ENCODE measurements around the gene SRGAP3.

DNA sequence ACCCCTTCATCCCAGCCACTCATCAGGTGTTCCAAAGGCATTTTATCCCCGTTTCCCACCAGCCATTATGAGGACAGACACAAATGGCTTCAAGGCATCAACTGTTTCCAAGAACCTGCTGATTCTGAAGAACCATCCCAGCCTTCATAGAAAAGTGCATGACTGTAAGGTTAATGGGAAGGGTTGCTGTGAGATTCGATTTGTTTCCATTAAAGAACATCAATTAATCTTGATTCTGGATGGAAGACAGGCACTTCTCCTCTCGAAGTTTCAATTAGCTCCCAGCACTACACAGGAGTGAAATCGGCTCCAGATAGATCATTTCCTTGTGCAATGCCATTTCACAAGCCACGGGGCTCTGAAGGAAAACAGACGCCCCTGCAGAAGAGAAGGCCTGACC is 25.8 kb downstream of the SRGAP3 start:
- TF ChIP-seq, protein P1, sequence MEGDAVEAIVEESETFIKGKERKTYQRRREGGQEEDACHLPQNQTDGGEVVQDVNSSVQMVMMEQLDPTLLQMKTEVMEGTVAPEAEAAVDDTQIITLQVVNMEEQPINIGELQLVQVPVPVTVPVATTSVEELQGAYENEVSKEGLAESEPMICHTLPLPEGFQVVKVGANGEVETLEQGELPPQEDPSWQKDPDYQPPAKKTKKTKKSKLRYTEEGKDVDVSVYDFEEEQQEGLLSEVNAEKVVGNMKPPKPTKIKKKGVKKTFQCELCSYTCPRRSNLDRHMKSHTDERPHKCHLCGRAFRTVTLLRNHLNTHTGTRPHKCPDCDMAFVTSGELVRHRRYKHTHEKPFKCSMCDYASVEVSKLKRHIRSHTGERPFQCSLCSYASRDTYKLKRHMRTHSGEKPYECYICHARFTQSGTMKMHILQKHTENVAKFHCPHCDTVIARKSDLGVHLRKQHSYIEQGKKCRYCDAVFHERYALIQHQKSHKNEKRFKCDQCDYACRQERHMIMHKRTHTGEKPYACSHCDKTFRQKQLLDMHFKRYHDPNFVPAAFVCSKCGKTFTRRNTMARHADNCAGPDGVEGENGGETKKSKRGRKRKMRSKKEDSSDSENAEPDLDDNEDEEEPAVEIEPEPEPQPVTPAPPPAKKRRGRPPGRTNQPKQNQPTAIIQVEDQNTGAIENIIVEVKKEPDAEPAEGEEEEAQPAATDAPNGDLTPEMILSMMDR (IDR thresholded peaks at IDR 0.05), result no peak
- no peak for TF ChIP-seq ZFX (IDR thresholded peaks at IDR 0.05; ENCODE audit: borderline replicate concordance)
